HG02678 (cell line): ENCODE data around the gene YPEL3.

Experiments used
- ATAC-seq: cut with Tn5 transposase; IDR thresholded peaks from one replicate; pipeline ENCODE4 v1.9.1; 2021; ENCODE audit warnings: mild to moderate bottlenecking, moderate library complexity; ENCODE audit not compliant: unreplicated experiment

YPEL3 gene

DNA sequence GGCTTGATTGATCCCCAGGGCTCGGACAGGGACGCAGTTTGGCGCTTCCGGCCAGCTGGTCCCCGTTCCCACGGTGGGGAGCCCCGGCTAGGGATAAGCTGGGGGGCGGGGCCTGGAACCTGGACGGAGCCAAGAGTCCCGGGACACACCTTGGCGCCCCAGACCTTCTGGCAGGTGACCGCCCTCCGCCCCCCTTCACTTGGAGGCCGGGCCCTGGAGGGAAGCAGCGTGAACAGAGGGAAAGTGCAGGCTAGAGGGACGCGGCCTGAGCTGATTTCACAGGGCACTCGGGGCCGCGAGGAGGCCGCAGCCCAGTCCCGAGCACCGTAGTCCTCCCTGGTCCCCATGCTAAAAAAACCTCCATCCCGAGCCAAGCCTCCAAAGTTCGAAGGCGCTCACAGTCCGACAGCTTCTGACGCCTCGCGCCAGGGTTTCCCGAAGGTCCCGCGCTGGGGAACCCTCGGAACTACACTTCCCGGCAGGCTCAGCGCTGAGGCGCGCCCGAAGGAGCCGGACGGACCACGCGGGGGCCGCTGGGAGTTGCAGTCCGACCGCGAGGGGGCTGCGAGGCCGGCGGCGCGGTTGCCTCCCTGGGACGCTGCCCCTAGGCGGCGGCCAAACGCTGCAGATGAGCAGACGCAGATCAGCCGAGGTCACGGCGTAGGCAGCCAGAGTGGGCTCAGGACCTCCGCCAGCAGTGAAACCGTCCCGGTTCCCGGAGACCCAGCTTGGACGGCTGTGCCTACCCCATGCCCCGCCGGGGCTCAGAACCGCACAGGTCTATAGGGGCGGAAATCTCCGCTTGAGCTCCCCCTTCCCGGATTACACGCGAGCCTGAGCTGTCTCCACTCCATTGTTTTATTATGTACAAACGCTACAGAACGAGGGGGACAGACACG is 4.3 kb downstream of the YPEL3 start, which contains the start of gene TBX6:
TSS of gene TBX6 (minus strand) at position 451 of the 899 bp plus-strand sequence. CDS start 731 bp downstream, outside the sequence.
- ATAC-seq: peak; percentile 67

DNA sequence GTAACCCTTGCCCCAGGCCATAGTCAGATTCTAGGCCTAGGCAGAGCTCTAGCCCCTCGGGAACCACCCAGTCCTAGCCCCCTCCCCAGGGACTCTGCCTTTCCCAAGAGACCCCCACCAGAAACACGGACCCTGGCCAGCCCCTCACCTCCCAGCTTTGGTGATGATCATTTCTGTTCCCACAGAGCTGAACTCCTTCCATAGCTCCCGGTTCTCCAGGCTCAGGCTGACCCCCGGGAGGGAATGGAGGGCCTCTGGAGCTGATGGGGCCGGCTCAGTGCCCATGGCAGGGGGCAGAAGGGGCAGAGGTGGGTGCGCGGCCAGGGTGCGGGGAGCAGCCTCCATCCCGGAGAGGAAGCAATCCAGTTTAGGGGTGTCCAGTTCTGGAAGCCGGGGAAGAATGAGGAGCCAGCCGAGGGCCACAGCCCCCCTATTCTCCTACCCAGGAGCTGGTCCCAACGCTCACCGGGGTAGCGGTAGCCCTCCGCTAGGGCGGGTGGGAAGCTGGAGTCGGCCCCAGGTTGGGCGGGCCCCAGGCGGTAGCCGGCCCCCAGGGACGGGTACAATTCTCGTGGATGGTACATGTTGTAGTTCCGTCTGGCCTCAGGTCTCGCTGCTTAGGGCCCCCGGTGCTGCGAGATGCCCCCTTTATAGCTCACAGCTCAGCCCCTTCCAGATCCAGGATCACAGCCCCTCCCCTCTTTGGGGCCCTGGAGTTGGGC is 5.2 kb downstream of the YPEL3 start:
- no peak for ATAC-seq

DNA sequence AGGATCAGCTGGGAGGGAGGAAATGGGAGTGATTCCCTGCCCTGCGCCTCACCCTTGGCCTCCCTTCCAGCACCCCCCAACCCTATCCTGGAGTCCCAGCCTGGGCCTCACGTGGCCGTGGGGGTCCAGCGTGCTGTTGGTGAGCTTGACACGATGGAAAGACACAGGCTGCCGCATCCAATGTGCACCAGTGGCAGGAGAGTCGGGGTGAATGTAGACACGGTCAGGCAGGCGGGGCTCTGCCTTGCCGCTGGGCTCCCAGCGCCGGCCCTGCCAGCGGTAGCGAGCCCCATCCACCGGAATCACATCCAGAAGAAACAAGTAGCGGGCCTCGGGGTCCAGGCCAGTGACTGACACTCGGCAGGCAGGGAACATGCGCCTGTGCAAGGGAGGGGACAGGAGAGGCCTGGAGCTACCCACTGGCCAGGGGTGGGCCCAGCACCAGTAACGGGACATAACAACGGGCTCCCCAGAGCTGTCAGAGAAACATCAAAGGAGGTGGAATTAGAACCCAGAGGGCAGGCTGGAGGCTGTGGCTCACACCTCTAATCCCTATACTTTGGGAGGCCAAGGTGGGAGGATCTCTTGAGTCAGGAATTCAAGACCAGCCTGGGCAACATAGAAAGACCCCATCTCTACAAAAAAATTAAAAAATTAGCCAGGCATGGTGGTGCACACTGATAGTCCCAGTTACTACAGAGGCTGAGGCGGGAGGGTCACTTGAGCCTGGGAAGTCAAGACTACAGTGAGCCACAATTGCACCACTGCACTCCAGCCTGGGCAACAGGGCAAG is 7.0 kb downstream of the YPEL3 start:
- no peak for ATAC-seq

DNA sequence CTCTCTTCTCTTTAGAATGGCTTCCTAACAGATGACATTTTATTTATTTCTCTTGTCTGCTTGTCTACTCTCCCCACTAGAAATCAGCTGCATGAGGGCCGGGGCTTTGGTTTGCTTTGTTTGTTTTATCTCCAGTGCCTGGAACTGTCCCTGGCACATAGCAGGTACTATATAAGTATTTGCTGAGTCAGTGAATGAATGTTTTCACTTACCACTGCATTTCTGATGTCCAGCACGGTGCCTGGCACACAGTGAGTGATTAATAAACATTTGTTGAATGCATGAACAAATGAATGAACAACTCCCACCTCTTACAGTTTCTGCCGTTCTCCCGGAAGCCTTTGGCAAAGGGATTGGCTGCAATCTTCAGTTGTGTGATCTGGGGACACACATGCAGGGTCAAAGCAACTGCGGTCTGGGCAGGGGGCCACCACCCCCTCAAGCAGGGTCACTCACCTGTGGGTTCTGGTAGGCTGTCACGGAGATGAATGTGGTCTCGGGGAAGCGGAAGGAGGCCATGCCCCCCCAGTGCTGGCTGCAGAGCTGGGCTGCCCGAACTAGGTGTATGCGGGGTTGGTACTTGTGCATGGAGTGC is 7.7 kb downstream of the YPEL3 start:
- no peak for ATAC-seq

DNA sequence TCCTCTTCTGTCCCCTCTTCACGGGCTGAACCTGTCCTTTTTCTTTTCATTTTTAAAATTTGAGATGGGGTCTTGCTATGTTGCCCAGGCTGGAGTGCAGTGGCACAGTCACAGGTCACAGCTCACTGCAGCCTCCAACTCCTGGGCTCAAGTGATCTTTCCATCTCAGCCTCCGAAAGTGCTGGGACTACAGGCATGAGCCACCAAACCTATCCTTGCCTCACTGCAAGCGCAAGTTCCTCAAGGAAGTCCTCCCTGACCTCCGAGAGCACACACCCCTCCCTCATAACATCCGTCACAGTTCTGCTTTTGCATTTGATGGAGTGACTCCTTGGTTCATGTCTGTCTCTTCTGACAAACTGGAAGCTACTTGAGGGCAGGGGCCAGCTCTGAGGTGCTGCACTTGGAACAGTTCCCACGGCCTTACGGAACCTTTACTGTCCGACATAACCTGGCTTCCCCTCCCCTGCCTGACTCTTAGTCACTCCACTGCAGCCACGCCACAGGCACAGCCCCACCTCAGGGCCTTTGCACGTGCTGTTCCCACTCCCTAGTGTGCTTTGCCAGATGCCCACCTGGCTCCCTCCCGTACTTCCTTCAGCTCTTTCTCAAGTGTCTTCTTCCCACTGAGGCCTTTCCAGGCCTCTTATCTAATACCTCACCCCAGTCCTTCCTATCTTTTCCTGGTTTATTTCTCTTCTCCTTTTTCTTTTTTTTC is 8.7 kb downstream of the YPEL3 start:
- no peak for ATAC-seq

DNA sequence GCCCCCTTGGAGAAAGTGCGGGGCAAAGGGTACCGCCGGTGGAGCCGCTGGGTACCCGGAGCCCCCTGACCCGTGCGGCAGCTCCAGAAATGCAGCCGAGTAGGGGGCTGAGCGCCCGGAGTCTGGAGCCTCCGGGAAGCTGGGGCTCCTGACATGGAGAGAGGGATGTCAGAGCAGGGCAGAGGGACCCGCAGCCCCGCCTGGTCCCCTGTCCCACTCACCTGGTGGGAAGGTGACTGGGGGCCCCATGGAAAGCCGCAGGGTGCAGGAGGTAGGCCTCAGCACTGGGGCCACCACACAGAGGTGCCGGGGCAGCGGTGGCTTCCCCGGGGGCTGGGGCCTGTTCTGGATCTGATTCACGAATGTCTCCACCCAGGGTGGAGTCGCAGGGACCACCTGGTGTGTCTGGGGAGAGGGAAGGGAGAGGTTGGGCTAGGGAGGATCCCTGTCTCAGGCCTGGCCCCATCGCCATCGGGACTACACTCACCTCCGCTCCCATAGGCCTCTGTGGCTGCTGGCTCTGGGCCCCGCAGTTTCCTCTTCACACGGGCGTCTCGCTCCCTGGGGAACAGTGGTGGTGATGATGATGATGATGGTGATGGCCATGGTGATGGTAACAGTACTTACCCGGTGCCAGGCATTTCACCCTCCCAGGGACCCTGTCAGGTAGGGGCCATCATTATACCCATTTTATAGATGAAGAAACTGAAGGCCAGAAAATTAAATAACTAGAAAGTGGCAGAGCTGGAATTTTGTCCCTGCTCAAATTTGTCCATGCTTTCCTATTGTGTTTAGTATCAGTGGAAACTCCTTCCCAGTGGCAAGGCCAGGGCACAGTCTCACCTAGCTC is 9.5 kb downstream of the YPEL3 start:
- ATAC-seq: no peak

DNA sequence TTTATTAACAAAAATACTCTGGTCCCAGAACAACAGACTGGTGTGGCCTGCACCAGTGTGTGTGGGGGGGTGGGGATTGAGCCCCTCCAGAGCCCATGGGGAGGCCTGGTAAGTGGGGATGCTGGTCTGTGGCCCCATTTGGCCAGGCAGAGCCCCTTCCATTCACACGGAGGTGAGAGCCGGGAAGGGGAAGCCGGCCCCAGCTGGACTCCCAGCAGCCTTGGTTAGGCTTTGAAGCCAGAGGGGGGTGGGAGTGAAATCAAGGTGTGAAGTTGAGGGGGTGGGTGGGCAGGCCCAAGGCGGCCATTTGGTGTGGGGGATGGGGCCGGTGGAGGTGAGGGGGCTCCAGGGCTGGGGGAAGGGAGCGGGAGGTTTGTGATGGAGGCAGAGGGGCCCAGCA is 10.2 kb downstream of the YPEL3 start:
- ATAC-seq: no peak

DNA sequence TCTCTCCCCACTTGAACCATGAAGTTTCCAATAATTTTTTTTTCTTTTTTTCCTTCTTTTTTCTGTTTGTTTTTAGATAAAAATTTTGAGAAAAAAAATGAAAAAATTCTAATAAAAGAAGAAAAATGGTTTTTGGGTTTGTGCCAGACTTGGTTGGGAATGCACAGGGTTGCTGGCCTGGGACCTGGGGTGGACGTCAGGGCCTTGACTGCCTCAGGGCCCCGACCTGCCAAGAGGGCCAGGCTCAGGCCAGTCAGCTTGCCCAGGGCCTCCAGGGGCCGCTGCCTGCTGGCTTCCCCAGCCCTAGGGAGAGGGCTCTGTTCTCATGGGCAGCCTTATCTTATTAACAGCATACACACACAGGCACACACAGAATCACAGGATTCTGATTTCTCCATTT is 10.8 kb downstream of the YPEL3 start:
- ATAC-seq: no peak

DNA sequence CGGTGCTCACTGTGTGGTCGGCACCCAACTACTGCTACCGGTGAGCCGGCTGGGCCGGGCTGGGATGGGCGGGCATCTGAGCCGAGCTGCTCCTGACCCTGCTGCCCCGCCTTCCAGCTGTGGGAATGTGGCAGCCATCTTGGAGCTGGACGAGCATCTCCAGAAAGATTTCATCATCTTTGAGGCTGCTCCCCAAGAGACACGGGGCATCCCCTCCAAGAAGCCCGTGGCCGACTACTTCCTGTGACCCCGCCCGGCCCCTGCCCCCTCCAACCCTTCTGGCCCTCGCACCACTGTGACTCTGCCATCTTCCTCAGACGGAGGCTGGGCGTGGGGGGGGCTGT is 11.2 kb downstream of the YPEL3 start:
- no peak for ATAC-seq

DNA sequence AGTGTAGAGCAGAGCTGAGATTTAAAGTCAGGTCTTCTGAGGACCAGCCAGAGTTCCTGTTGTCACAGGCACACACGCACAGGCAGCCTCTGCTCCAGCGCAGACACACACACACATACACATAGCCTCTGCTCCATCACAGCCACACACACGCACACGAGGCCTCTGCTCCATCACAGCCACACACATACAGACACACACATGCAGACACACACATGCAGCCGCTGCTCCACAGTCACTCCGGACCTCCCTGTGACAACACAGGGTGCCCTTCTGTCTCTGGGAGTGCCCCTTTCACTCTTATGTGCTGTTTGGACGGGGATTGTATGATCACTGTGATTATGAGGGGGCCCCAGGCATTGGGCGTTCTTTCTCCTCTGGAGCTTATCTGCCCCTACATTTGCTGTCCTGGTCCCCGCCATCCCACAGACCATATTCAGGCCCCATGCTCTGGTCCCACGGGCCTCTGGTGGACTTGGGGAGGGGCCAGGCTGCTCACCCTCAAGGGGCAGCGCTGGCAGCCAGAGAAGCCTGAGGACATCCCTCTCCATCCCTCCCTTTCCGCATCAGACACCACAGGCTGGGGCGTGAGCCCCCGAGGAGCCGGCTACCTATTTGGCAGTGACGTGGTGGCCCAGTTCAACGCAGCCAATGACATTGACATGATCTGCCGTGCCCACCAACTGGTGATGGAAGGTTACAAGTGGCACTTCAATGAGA is 11.8 kb downstream of the YPEL3 start:
- no peak for ATAC-seq

DNA sequence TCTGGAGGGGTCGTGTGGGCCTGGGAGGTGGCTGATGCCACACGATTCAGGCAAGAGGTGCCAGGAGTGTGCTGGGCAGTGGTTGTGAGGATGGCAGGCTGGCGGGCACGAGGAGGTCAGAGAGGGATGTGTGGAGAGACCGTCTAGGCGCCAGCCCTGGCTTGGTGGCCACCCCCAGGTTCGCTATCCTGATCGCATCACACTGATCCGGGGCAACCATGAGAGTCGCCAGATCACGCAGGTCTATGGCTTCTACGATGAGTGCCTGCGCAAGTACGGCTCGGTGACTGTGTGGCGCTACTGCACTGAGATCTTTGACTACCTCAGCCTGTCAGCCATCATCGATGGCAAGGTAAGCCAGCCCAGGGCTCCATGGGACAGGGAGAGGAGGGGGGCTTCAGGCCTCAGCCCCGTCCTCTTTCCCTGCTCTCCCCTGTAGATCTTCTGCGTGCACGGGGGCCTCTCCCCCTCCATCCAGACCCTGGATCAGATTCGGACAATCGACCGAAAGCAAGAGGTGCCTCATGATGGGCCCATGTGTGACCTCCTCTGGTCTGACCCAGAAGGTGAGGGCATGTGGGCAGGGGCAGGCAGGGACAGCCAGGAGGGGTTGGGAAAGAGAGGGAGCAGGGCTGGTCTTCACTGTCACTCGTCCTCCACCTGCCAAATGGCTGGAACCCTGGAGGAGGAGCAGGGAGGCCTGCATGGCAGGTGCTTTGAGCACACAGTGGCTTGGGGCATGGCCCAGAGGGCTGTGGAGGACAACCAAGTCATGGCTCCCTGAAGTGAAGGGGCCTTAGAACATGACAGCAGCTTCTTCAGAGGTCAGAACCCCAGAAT is 12.6 kb downstream of the YPEL3 start:
- ATAC-seq: no peak

DNA sequence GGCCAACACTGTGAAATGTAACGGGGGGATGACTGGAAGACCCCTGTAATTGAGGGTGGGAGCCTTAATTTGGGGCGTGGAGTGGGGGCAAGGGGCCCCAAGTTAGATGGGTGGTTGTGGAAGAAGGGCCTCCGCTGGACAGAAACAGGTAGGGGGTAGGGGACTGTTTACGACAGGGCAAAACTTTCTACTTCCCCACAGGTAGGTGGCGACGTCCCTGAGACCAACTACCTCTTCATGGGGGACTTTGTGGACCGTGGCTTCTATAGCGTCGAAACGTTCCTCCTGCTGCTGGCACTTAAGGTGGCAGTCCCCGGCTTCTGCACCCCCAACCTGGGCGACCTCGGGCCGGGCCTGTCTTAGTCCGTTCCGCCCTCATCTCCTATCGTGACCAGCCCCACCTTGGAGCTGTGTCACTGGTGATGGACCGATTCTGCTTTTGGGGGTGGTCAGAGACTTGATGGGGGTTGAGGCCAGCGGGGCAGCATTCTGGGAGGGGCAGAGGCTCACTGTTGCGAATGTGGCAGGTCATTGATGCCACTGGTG is 13.4 kb downstream of the YPEL3 start:
- ATAC-seq: no peak

DNA sequence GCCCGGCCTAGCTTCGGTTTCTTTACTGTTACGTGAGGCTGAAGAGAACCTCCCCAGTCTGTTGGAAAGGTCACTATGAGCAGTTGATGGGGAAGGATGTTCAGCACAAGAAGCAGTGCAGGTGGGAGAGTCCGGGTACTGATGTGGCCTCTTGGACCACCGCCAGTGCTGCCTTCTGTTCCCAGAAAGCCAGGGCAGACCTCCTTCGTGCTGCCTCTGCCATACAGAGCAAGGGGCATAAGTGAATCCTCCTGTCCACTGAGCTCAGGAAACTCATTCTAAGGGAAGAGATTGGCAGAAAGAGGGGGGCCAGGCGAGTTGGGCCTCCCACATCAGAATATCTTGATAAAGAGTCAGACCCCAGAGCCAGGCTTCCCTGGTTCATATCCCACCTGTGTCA is 16.5 kb downstream of the YPEL3 start:
- ATAC-seq: no peak

DNA sequence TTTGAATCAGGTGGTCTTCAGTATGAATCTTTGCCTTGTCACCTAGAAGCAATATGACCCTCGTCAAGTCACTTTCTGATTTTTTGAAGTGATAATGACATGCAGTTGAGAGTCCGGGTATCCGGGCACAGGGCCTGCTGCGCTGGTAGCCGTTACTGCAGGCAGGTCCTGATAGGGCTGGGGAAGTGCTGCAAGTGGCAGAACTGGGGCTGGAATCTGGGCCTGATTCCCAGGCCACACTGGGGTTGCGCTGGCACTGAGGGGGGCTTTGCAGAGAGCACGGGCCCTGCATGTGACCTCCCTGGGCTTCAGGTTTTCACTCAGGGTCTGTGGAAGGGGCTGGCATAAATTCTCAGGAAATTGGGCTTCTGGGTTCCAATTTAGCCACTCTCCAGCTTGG is 17.3 kb downstream of the YPEL3 start:
- no peak for ATAC-seq

DNA sequence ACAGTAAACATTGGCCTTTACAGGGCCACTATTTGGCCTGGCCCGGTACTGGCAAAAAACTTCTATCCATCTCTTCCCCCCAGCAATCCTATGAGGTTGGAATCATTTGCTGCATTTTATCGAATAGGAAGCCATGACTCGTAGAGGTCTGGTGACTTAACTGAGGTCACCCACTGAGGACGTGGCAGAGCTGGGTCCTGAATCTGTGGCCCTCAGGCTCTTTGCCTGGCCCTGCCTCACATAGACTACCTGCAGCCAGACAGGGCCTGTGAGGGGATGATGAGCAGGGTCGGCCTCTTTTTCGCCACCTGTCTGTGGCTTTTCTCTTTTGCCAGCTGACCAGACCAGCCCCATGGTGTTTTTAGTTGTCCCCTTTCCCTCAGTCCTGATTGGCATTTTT is 18.4 kb downstream of the YPEL3 start:
- no peak for ATAC-seq

DNA sequence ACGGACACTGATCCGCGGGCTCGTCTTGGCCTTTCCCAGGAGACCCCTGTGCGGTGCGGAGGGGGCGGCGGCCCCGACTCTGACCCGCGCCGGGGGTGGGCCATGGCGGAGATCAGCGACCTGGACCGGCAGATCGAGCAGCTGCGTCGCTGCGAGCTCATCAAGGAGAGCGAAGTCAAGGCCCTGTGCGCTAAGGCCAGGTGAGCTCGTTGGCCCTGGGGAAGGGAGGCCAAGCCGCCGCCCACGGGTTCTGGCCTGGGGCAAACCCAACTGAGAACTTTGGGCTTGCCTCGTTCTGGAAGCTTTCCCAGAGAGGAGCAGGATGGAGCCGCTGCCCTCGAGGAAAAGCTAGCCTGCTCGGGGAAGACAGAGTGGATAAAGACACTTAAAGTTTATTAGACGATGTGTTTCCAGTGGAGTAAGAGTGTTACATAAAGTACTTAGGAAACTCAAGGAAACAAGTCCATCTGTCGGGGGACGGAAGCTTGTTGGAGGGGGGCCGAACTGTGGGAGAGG is 19.7 kb downstream of the YPEL3 start:
- ATAC-seq: peak; percentile 29

DNA sequence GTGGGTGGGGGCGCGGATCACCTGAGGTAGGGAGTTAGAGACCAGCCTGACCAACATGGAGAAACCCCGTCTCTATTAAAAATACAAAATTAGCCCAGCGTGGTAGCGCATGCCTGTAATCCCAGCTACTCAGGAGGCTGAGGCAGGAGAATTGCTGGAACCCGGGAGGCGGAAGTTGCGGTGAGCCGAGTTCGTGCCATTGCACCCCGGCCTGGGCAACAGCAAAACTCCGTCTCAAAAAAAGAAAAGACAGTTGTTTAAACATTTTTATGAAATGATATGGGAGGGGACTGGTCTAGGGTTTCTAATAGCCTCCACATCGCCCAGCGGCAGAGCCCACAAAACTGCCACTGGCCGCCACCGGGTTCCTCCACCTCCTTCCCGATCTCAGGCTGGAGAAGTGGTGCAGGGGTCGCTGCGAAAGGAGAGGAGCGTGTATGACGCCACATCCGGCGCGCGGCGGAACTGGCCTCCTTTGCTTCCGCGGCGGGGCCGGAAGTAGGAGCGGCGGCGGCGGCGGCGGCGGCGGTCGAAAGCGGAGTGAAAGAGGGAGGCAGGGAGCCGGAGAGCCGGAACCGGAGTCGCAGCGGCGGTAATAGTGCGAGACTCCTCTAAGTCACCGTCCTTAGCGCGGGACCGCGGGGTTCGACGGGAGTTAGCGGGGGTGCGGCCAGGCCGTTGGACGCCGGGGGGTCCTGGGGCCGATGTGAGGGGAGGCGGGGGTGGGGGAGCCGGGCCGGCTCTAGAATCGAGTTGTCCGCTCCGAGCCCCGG is 20.3 kb downstream of the YPEL3 start, which contains the start of gene PPP4C:
TSS of gene PPP4C (plus strand) at position 492 of the 773 bp plus-strand sequence. CDS start 384 bp downstream, outside the sequence.
- ATAC-seq: peak; percentile 82
